GM18868 (cell line): Measurements from ENCODE around the gene NFIA.
"Not testable (repeated sequence)": the region's sequence is repeated elsewhere in the genome, so short reads cannot be mapped to it uniquely, and the experiment has no call there.

ENCODE experiments used
- ATAC-seq: cut with Tn5 transposase; IDR thresholded peaks from one replicate; pipeline ENCODE4 v1.9.1; 2021; ENCODE audit warnings: mild to moderate bottlenecking, moderate library complexity; ENCODE audit not compliant: unreplicated experiment

Gene NFIA

GRCh38 chr1:61058483-61059245, 23.7 kb upstream of the NFIA start:
- no peak for ATAC-seq

- not testable (repeated sequence) for ATAC-seq
Observed at GRCh38 chr1:61061601-61062000, 20.8 kb upstream of the NFIA start.

- no peak for ATAC-seq
Observed at GRCh38 chr1:61064673-61065072, 17.7 kb upstream of the NFIA start.

- no peak for ATAC-seq
Observed at GRCh38 chr1:61067446-61068019, 14.8 kb upstream of the NFIA start.

GRCh38 chr1:61070054-61070453, 12.3 kb upstream of the NFIA start:
- no peak for ATAC-seq

- no peak for ATAC-seq
Observed at GRCh38 chr1:61071205-61072130, 10.9 kb upstream of the NFIA start.

GRCh38 chr1:61073871-61074270, 8.5 kb upstream of the NFIA start:
- ATAC-seq = no peak

GRCh38 chr1:61075833-61076232, 6.5 kb upstream of the NFIA start:
- not testable (repeated sequence) for ATAC-seq

- ATAC-seq = peak; percentile 81
Observed at GRCh38 chr1:61076728-61077675, 5.4 kb upstream of the NFIA start.

- peak; percentile 69 for ATAC-seq
Observed at GRCh38 chr1:61077676-61078541, 4.5 kb upstream of the NFIA start.

GRCh38 chr1:61078618-61079295, 3.6 kb upstream of the NFIA start:
- no peak for ATAC-seq

GRCh38 chr1:61079296-61079897, 3.0 kb upstream of the NFIA start:
- no peak for ATAC-seq

GRCh38 chr1:61079898-61080336, 2.4 kb upstream of the NFIA start:
- no peak for ATAC-seq

GRCh38 chr1:61080413-61081143, 1.8 kb upstream of the NFIA start:
- no peak for ATAC-seq

GRCh38 chr1:61081144-61081685, 1.1 kb upstream of the NFIA start:
- ATAC-seq = no peak

GRCh38 chr1:61081686-61082310, 563 bp upstream of the NFIA start:
- no peak for ATAC-seq
